DMS114 treated with DMSO at 0.1 percent for 48 hours (cell line): ENCODE measurements around the gene B3GAT1.

Experiments used
- DNase-seq: peaks from one replicate; lab custom pipeline; 2025; ENCODE audit not compliant: unreplicated experiment; lab: John Stamatoyannopoulos, UW

Gene B3GAT1

GRCh38 chr11:134441706-134442105 is 29.7 kb upstream of the B3GAT1 start:
- DNase-seq: no peak

GRCh38 chr11:134441281-134441680 is 29.2 kb upstream of the B3GAT1 start:
- DNase-seq: no peak

- DNase-seq: no peak
These were observed 28.8 kb upstream of the B3GAT1 start for GRCh38 chr11:134440851-134441250.

GRCh38 chr11:134438542-134439537 is 26.8 kb upstream of the B3GAT1 start:
- no peak for DNase-seq

GRCh38 chr11:134437821-134438220 is 25.8 kb upstream of the B3GAT1 start:
- no peak for DNase-seq

- DNase-seq: no peak
These were observed 24.7 kb upstream of the B3GAT1 start for GRCh38 chr11:134436781-134437180.

GRCh38 chr11:134433806-134434205 is 21.8 kb upstream of the B3GAT1 start:
- DNase-seq: no peak

GRCh38 chr11:134433251-134433650 is 21.2 kb upstream of the B3GAT1 start:
- no peak for DNase-seq

- DNase-seq: no peak
These were observed 20.7 kb upstream of the B3GAT1 start for GRCh38 chr11:134432776-134433175.

GRCh38 chr11:134429106-134429505 is 17.1 kb upstream of the B3GAT1 start:
- no peak for DNase-seq

GRCh38 chr11:134425816-134426536 is 13.9 kb upstream of the B3GAT1 start:
- DNase-seq: no peak

- DNase-seq: no peak
These were observed 13.4 kb upstream of the B3GAT1 start for GRCh38 chr11:134425413-134425812.

- DNase-seq: no peak
These were observed 11.1 kb upstream of the B3GAT1 start for GRCh38 chr11:134423106-134423505.

GRCh38 chr11:134417871-134418840 is 6.1 kb upstream of the B3GAT1 start:
- no peak for DNase-seq

- no peak for DNase-seq
These were observed 4.7 kb upstream of the B3GAT1 start for GRCh38 chr11:134416726-134417125.

- no peak for DNase-seq
These were observed 3.0 kb upstream of the B3GAT1 start for GRCh38 chr11:134414766-134415765.

- no peak for DNase-seq
These were observed 2.0 kb upstream of the B3GAT1 start for GRCh38 chr11:134413826-134414731.

GRCh38 chr11:134413043-134413825 is 1.2 kb upstream of the B3GAT1 start:
- no peak for DNase-seq
